MCF 10A (cell line): ENCODE results near the gene LACRT. TPM values are rescaled to one million over a fixed set of nuclear protein-coding genes. Genes with fewer than 3 reads are reported as not detected.

ENCODE experiments used
- BruUV-seq: library from RNA; stranded (reverse); fragments of 400-500 nt; replicated peaks from 2 replicates; lab custom pipeline; 2021; lab: Mats Ljungman, UMichigan
- CTCF ChIA-PET: fragments of 300-600 bp; sonication (Branson Sonifier 250); formaldehyde crosslinking; extraction: SDS; loops from one replicate; lab custom pipeline; 2021; ENCODE audit warnings: antibody characterized with exemption, inconsistent platforms; lab: Yijun Ruan, JAX
- POLR2A ChIA-PET: fragments of 300-600, 350-650 bp; sonication (Branson Sonifier 250); formaldehyde crosslinking; extraction: SDS; loops from one replicate; lab custom pipeline; 2020; ENCODE audit warnings: antibody characterized with exemption, inconsistent platforms; lab: Yijun Ruan, JAX
- DNase-seq: peaks from one replicate; pipeline ENCODE4 v3.0.0-alpha.2; 2018; ENCODE audit not compliant: unreplicated experiment
- H3K27ac Mint-ChIP-seq: one replicate; pipeline ENCODE4 v1.8.0; 2022; ENCODE audit warnings: mild to moderate bottlenecking, low read depth, mixed read lengths; ENCODE audit not compliant: unreplicated experiment
- H3K27me3 Mint-ChIP-seq: one replicate; pipeline ENCODE4 v1.8.0; 2022; ENCODE audit warnings: mixed read lengths; ENCODE audit not compliant: insufficient read depth, unreplicated experiment
- H3K36me3 Mint-ChIP-seq: one replicate; pipeline ENCODE4 v1.8.0; 2022; ENCODE audit warnings: mild to moderate bottlenecking, moderate library complexity, mixed read lengths; ENCODE audit not compliant: insufficient read depth, unreplicated experiment
- H3K4me1 Mint-ChIP-seq: one replicate; pipeline ENCODE4 v1.8.0; 2022; ENCODE audit warnings: mixed read lengths; ENCODE audit not compliant: insufficient read depth, unreplicated experiment
- H3K4me3 Mint-ChIP-seq: one replicate; pipeline ENCODE4 v1.8.0; 2022; ENCODE audit warnings: mild to moderate bottlenecking, moderate library complexity, mixed read lengths; ENCODE audit not compliant: unreplicated experiment
- H3K9me3 Mint-ChIP-seq: one replicate; pipeline ENCODE4 v1.8.0; 2022; ENCODE audit warnings: mixed read lengths; ENCODE audit not compliant: unreplicated experiment
- CTCF ChIP-seq: fragments of 200-600 bp; IDR thresholded peaks from one replicate; pipeline ENCODE4 v1.8.0; 2022; ENCODE audit warnings: antibody characterized with exemption, mild to moderate bottlenecking; ENCODE audit not compliant: unreplicated experiment
- intact Hi-C: fragments of 100-400 bp; cut with micrococcal nuclease; formaldehyde crosslinking; loops from 2 replicates; pipeline ENCODE4 v1.14.1; 2022
- total RNA-seq: library from RNA; stranded (reverse); gene quantifications from 2 replicates; pipeline ENCODE4 v1.2.3, GENCODE V29; 2022

Gene LACRT
- total RNA-seq, 1 experiment from 2014 or later, result not detected

DNA sequence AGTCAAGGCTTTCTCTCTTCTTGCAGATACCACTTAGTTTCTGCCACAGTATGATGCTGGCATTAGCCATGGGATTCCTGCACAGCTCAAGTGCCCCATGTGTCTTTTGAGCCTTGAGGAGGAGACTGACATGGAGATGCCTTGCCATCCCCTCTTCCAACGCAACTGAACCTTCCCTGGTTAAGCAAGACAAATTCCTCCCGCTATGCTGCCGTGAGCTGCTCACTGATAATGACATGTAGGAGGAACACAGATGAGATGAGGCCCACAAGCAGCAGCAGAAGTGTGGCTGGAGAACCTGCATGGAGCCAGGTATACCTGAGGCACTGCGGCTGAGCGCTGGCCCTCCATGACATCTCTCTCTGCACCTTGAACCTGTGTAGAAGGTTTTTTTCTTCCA, 30.8 kb downstream of the LACRT start:
- POLR2A ChIA-PET, result no interaction called here
- no peaks in the 10 kb centered on the region for H3K36me3 Mint-ChIP-seq
- TF ChIP-seq CTCF, result no peak
- intact Hi-C loops, result loop anchor here (1.0 kb wide), 1 partner anchor 354 kb away; no protein-coding TSS in a partner anchor
- BruUV-seq, result no TSS peak
- H3K4me1 Mint-ChIP-seq, result peaks cover 7% of the 10 kb centered on the region
- DNase-seq, result no peak
- H3K27me3 Mint-ChIP-seq, result peaks cover 48% of the 10 kb centered on the region
- H3K9me3 Mint-ChIP-seq, result no peaks in the 10 kb centered on the region
- H3K27ac Mint-ChIP-seq, result no peak overlapping the region
- CTCF ChIA-PET, result interaction anchor here (0.6 to 14.1 kb wide), 13 partner anchors 8 to 469 kb away, joined by 3 to 229 read pairs (median 4); no protein-coding TSS in a partner anchor
- H3K4me3 Mint-ChIP-seq, result no peak overlapping the region

DNA sequence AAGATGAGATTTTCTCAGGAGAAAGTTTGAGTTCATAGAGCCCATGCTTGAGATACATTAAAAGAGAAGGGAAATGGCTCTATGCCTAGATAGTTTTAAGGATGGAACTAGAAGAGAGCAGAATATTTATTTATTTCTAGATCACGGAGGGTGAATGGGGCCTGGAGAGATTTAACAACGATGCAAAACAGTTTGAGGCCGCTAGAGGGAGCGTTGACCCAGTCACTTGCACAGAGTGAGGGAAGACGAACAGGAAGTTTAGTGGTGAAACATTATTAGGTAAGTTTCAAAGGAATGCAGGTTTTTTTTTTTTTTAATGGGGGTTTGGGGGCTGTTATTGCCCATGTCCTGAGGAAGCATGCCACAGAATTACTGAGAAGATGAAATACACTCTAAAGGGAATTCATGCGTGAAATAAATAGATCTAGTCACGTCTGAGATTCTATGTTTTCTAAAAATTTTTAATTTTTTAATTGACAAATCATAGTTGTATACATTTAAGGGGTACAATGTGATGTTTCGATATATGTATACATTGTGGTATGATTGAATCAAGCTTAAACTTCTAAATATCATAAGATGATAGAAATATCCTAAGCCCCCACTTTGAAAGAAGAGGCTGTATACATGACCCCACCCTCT, 31.4 kb downstream of the LACRT start:
- CTCF ChIA-PET, result interaction anchor here (0.6 to 14.1 kb wide), 12 partner anchors 7 to 134 kb away, joined by 3 to 229 read pairs (median 5); no protein-coding TSS in a partner anchor
- POLR2A ChIA-PET, result interaction anchor here (0.9 kb wide), 1 partner anchor 77 kb away, joined by 3 read pairs; no protein-coding TSS in a partner anchor
- peaks cover 7% of the 10 kb centered on the region for H3K4me1 Mint-ChIP-seq
- H3K9me3 Mint-ChIP-seq, result no peaks in the 10 kb centered on the region
- peaks cover 47% of the 10 kb centered on the region for H3K27me3 Mint-ChIP-seq
- no peaks in the 10 kb centered on the region for H3K36me3 Mint-ChIP-seq
- peak; percentile 78 for DNase-seq
- BruUV-seq, result no TSS peak
- TF ChIP-seq CTCF, result peak; percentile 73
- H3K4me3 Mint-ChIP-seq, result no peak overlapping the region
- intact Hi-C loops, result loop anchor here (1.0 kb wide), 1 partner anchor 355 kb away; no protein-coding TSS in a partner anchor
- no peak overlapping the region for H3K27ac Mint-ChIP-seq

DNA sequence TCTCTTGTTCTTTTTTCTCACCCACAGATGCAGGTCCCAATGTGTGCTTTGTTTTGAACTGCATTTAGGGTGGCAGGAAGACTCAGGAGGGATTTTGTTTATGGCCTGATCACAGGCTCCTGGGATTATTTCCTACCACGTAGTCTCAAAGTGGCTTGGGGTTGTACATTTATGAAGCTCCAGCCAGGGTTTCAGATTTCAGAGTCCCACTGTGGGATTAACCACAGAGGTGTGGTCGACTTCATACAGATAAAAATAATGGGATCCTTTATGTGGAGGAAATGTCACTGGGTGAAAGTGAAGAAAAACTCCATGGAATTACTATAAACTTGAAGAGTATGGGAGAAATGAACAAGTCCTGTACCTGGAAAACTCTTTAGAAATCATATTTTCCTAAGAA, 32.0 kb downstream of the LACRT start:
- TF ChIP-seq CTCF, result no peak
- CTCF ChIA-PET, result interaction anchor here (0.5 to 14.1 kb wide), 11 partner anchors 8 to 533 kb away, joined by 3 to 229 read pairs (median 5); no protein-coding TSS in a partner anchor

GRCh38 chr12:54601841-54602240, 32.9 kb downstream of the LACRT start:
- no peak for TF ChIP-seq CTCF
- peaks cover 32% of the 10 kb centered on the region for H3K27me3 Mint-ChIP-seq
- CTCF ChIA-PET, result interaction anchor here (0.8 to 14.1 kb wide), 9 partner anchors 9 to 202 kb away, joined by 3 to 229 read pairs (median 5); no protein-coding TSS in a partner anchor
- peak; percentile 41 for DNase-seq
- no peak overlapping the region for H3K27ac Mint-ChIP-seq
- intact Hi-C loops, result no loop called here
- POLR2A ChIA-PET, result no interaction called here
- no TSS peak for BruUV-seq
- H3K36me3 Mint-ChIP-seq, result no peaks in the 10 kb centered on the region
- no peak overlapping the region for H3K4me3 Mint-ChIP-seq
- no peaks in the 10 kb centered on the region for H3K9me3 Mint-ChIP-seq
- peaks cover 7% of the 10 kb centered on the region for H3K4me1 Mint-ChIP-seq

More for the DNA sequence above, 32.0 kb downstream of the LACRT start:
- no peaks in the 10 kb centered on the region for H3K36me3 Mint-ChIP-seq
- peaks cover 7% of the 10 kb centered on the region for H3K4me1 Mint-ChIP-seq
- no peaks in the 10 kb centered on the region for H3K9me3 Mint-ChIP-seq
- BruUV-seq, result no TSS peak
- H3K27me3 Mint-ChIP-seq, result peaks cover 40% of the 10 kb centered on the region
- intact Hi-C loops, result loop anchor here (1.0 kb wide), 1 partner anchor 356 kb away; no protein-coding TSS in a partner anchor
- DNase-seq, result no peak
- POLR2A ChIA-PET, result interaction anchor here (0.7 to 0.9 kb wide), 2 partner anchors 78 to 149 kb away, joined by 3 read pairs; no protein-coding TSS in a partner anchor
- H3K4me3 Mint-ChIP-seq, result no peak overlapping the region
- no peak overlapping the region for H3K27ac Mint-ChIP-seq
